Measurements from ENCODE around the gene WDR46.
A peak's percentile ranks its signal among the peaks of the same experiment; 100 is the strongest.

Gene WDR46

GRCh38 chr6:33288921-33289783 lies at the start of gene WDR46, which contains the start of gene PFDN6:
TSS of gene WDR46 (minus strand) at chr6:33289239. CDS start at chr6:33289170, 69 bp downstream.
TSS of gene PFDN6 (plus strand) at chr6:33289601. CDS start at chr6:33289857, 256 bp downstream.
- no peaks in the 10 kb centered on the region for H3K4me1 ChIP-seq (ENCODE audit: control insufficient read depth, low read depth, low read length)
- H3K27ac ChIP-seq (ENCODE audit: low read length), result peak within 1 kb of the TSS; percentile 56
- peaks cover 35% of the 10 kb centered on the region for H3K36me3 ChIP-seq (ENCODE audit: control insufficient read depth, low read depth, low read length)
- H3K4me3 ChIP-seq (ENCODE audit: low read length), result peak within 1 kb of the TSS; percentile 94
- H3K9me3 ChIP-seq (ENCODE audit: control insufficient read depth, low read depth, low read length), result no peaks in the 10 kb centered on the region
- peak within 1 kb of the TSS; percentile 83 for H3K9ac ChIP-seq (ENCODE audit: low read length)
- H3K27me3 ChIP-seq (ENCODE audit: control insufficient read depth, insufficient read depth, low read length), result no peaks in the 10 kb centered on the region

GRCh38 chr6:33336495-33336894 lies 47.5 kb upstream of the WDR46 start:
- Histone ChIP-seq H3K4me1 (ENCODE audit: control insufficient read depth, low read depth, low read length) (no peaks in the 10 kb centered on the region), H3K36me3 (ENCODE audit: control insufficient read depth, low read depth, low read length) (no peaks in the 10 kb centered on the region), H3K27ac (ENCODE audit: low read length) (no peak overlapping the region), H3K4me3 (ENCODE audit: low read length) (no peak overlapping the region), H3K9ac (ENCODE audit: low read length) (no peak overlapping the region), H3K27me3 (ENCODE audit: control insufficient read depth, insufficient read depth, low read length) (no peaks in the 10 kb centered on the region), H3K9me3 (ENCODE audit: control insufficient read depth, low read depth, low read length) (no peaks in the 10 kb centered on the region)

- no peaks in the 10 kb centered on the region for H3K4me1 ChIP-seq (ENCODE audit: control insufficient read depth, low read depth, low read length)
- H3K27me3 ChIP-seq (ENCODE audit: control insufficient read depth, insufficient read depth, low read length), result no peaks in the 10 kb centered on the region
- H3K4me3 ChIP-seq (ENCODE audit: low read length), result no peak overlapping the region
- no peaks in the 10 kb centered on the region for H3K9me3 ChIP-seq (ENCODE audit: control insufficient read depth, low read depth, low read length)
- no peak overlapping the region for H3K9ac ChIP-seq (ENCODE audit: low read length)
- no peaks in the 10 kb centered on the region for H3K36me3 ChIP-seq (ENCODE audit: control insufficient read depth, low read depth, low read length)
- H3K27ac ChIP-seq (ENCODE audit: low read length), result no peak overlapping the region
Measured at GRCh38 chr6:33335916-33336315, 46.9 kb upstream of the WDR46 start.

- Histone ChIP-seq H3K9ac (ENCODE audit: low read length) (no peak overlapping the region), H3K9me3 (ENCODE audit: control insufficient read depth, low read depth, low read length) (no peaks in the 10 kb centered on the region), H3K4me3 (ENCODE audit: low read length) (no peak overlapping the region), H3K27ac (ENCODE audit: low read length) (no peak overlapping the region), H3K4me1 (ENCODE audit: control insufficient read depth, low read depth, low read length) (no peaks in the 10 kb centered on the region), H3K27me3 (ENCODE audit: control insufficient read depth, insufficient read depth, low read length) (no peaks in the 10 kb centered on the region), H3K36me3 (ENCODE audit: control insufficient read depth, low read depth, low read length) (no peaks in the 10 kb centered on the region)
Measured at GRCh38 chr6:33333666-33334065, 44.6 kb upstream of the WDR46 start.

GRCh38 chr6:33330736-33331135 lies 41.7 kb upstream of the WDR46 start:
- Histone ChIP-seq H3K4me1 (ENCODE audit: control insufficient read depth, low read depth, low read length) (no peaks in the 10 kb centered on the region), H3K9me3 (ENCODE audit: control insufficient read depth, low read depth, low read length) (no peaks in the 10 kb centered on the region), H3K36me3 (ENCODE audit: control insufficient read depth, low read depth, low read length) (no peaks in the 10 kb centered on the region), H3K27me3 (ENCODE audit: control insufficient read depth, insufficient read depth, low read length) (no peaks in the 10 kb centered on the region), H3K4me3 (ENCODE audit: low read length) (no peak overlapping the region), H3K9ac (ENCODE audit: low read length) (no peak overlapping the region), H3K27ac (ENCODE audit: low read length) (no peak overlapping the region)

- Histone ChIP-seq H3K27me3 (ENCODE audit: control insufficient read depth, insufficient read depth, low read length) (no peaks in the 10 kb centered on the region), H3K9ac (ENCODE audit: low read length) (no peak overlapping the region), H3K4me1 (ENCODE audit: control insufficient read depth, low read depth, low read length) (peaks cover 2% of the 10 kb centered on the region), H3K4me3 (ENCODE audit: low read length) (no peak overlapping the region), H3K9me3 (ENCODE audit: control insufficient read depth, low read depth, low read length) (no peaks in the 10 kb centered on the region), H3K36me3 (ENCODE audit: control insufficient read depth, low read depth, low read length) (no peaks in the 10 kb centered on the region), H3K27ac (ENCODE audit: low read length) (no peak overlapping the region)
Measured at GRCh38 chr6:33329058-33329457, 40.0 kb upstream of the WDR46 start.

GRCh38 chr6:33324125-33324524 lies 35.1 kb upstream of the WDR46 start:
- no peaks in the 10 kb centered on the region for H3K9me3 ChIP-seq (ENCODE audit: control insufficient read depth, low read depth, low read length)
- H3K9ac ChIP-seq (ENCODE audit: low read length), result peak overlapping the region; percentile 24
- H3K36me3 ChIP-seq (ENCODE audit: control insufficient read depth, low read depth, low read length), result peaks cover 16% of the 10 kb centered on the region
- no peak overlapping the region for H3K27ac ChIP-seq (ENCODE audit: low read length)
- H3K4me3 ChIP-seq (ENCODE audit: low read length), result peak overlapping the region; percentile 71
- H3K27me3 ChIP-seq (ENCODE audit: control insufficient read depth, insufficient read depth, low read length), result no peaks in the 10 kb centered on the region
- peaks cover 12% of the 10 kb centered on the region for H3K4me1 ChIP-seq (ENCODE audit: control insufficient read depth, low read depth, low read length)

GRCh38 chr6:33323623-33323948 lies 34.5 kb upstream of the WDR46 start:
- peaks cover 12% of the 10 kb centered on the region for H3K4me1 ChIP-seq (ENCODE audit: control insufficient read depth, low read depth, low read length)
- no peaks in the 10 kb centered on the region for H3K27me3 ChIP-seq (ENCODE audit: control insufficient read depth, insufficient read depth, low read length)
- no peaks in the 10 kb centered on the region for H3K9me3 ChIP-seq (ENCODE audit: control insufficient read depth, low read depth, low read length)
- H3K4me3 ChIP-seq (ENCODE audit: low read length), result peak overlapping the region; percentile 71
- peaks cover 22% of the 10 kb centered on the region for H3K36me3 ChIP-seq (ENCODE audit: control insufficient read depth, low read depth, low read length)
- H3K27ac ChIP-seq (ENCODE audit: low read length), result no peak overlapping the region
- H3K9ac ChIP-seq (ENCODE audit: low read length), result peak overlapping the region; percentile 24

GRCh38 chr6:33321227-33321626 lies 32.2 kb upstream of the WDR46 start:
- no peak overlapping the region for H3K9ac ChIP-seq (ENCODE audit: low read length)

GRCh38 chr6:33320315-33321181 lies 31.5 kb upstream of the WDR46 start:
- H3K36me3 ChIP-seq (ENCODE audit: control insufficient read depth, low read depth, low read length), result peaks cover 23% of the 10 kb centered on the region
- H3K4me1 ChIP-seq (ENCODE audit: control insufficient read depth, low read depth, low read length), result peaks cover 17% of the 10 kb centered on the region
- no peaks in the 10 kb centered on the region for H3K9me3 ChIP-seq (ENCODE audit: control insufficient read depth, low read depth, low read length)
- no peak overlapping the region for H3K9ac ChIP-seq (ENCODE audit: low read length)
- H3K4me3 ChIP-seq (ENCODE audit: low read length), result no peak overlapping the region
- H3K27ac ChIP-seq (ENCODE audit: low read length), result no peak overlapping the region
- H3K27me3 ChIP-seq (ENCODE audit: control insufficient read depth, insufficient read depth, low read length), result no peaks in the 10 kb centered on the region

More at GRCh38 chr6:33321227-33321626, 32.2 kb upstream of the WDR46 start:
- Histone ChIP-seq H3K4me3 (ENCODE audit: low read length) (no peak overlapping the region), H3K4me1 (ENCODE audit: control insufficient read depth, low read depth, low read length) (peaks cover 17% of the 10 kb centered on the region), H3K9me3 (ENCODE audit: control insufficient read depth, low read depth, low read length) (no peaks in the 10 kb centered on the region), H3K27me3 (ENCODE audit: control insufficient read depth, insufficient read depth, low read length) (no peaks in the 10 kb centered on the region), H3K36me3 (ENCODE audit: control insufficient read depth, low read depth, low read length) (peaks cover 23% of the 10 kb centered on the region), H3K27ac (ENCODE audit: low read length) (no peak overlapping the region)

- no peak overlapping the region for H3K9ac ChIP-seq (ENCODE audit: low read length)
- H3K4me1 ChIP-seq (ENCODE audit: control insufficient read depth, low read depth, low read length), result peaks cover 18% of the 10 kb centered on the region
- H3K27ac ChIP-seq (ENCODE audit: low read length), result no peak overlapping the region
- H3K9me3 ChIP-seq (ENCODE audit: control insufficient read depth, low read depth, low read length), result no peaks in the 10 kb centered on the region
- no peak overlapping the region for H3K4me3 ChIP-seq (ENCODE audit: low read length)
- peaks cover 23% of the 10 kb centered on the region for H3K36me3 ChIP-seq (ENCODE audit: control insufficient read depth, low read depth, low read length)
- H3K27me3 ChIP-seq (ENCODE audit: control insufficient read depth, insufficient read depth, low read length), result no peaks in the 10 kb centered on the region
Measured at GRCh38 chr6:33319939-33320314, 30.9 kb upstream of the WDR46 start.

Measured in iPS-18a (cell line).